Uterus (tissue), 4 donors: ENCODE measurements around the gene SELENOS. TPM values are rescaled to one million over a fixed set of nuclear protein-coding genes. Genes with fewer than 3 reads are reported as not detected.

Experiments used
- DNase-seq, 2 donors: peaks; one replicate each; pipeline ENCODE4 v3.0.0-alpha.2; 2019 to 2020
- H3K27ac ChIP-seq, 2 donors: fragments of 200-600 bp; sonication (generic); 1 replicate in 1 of 2; 2 replicates in 1 of 2; pipeline ENCODE4 v1.5.1; 2016 to 2018
- H3K27me3 ChIP-seq, 2 donors: fragments of 200-600 bp; sonication (generic); one replicate each; pipeline ENCODE4 v1.5.1; 2018 to 2019; ENCODE audit warnings: control low read depth in 1 of 2
- H3K36me3 ChIP-seq, 2 donors: fragments of 200-600 bp; sonication (generic); one replicate each; pipeline ENCODE4 v1.5.1; 2019; ENCODE audit warnings: control low read depth in 1 of 2
- H3K4me1 ChIP-seq, 2 donors: fragments of 200-600 bp; sonication (generic); one replicate each; pipeline ENCODE4 v1.5.1; 2018 to 2019; ENCODE audit warnings: control low read depth in 1 of 2
- H3K4me3 ChIP-seq, 2 donors: fragments of 200-600 bp; sonication (generic); 1 replicate in 1 of 2; 2 replicates in 1 of 2; pipeline ENCODE4 v1.5.1; 2018 to 2019; ENCODE audit warnings: mild to moderate bottlenecking in 1 of 2
- H3K9me3 ChIP-seq, 2 donors: fragments of 200-600 bp; sonication (generic); one replicate each; pipeline ENCODE4 v1.5.1; 2019; ENCODE audit warnings: control low read depth in 1 of 2
- POLR2A ChIP-seq, 2 donors: fragments of 450-650 bp; IDR thresholded peaks; one replicate each; pipeline ENCODE4 v1.6.1; 2016; ENCODE audit warnings: antibody characterized with exemption in 2 of 2, mild to moderate bottlenecking in 1 of 2, moderate library complexity in 1 of 2
- intact Hi-C: fragments of 100-400 bp; cut with DNase I; formaldehyde crosslinking; loops from one replicate; pipeline ENCODE4 v1.15.1; 2023; ENCODE audit warnings: low total_unique reads
- total RNA-seq, 4 donors: library from RNA; depleted of rRNA in 3 of 4; stranded (reverse); fragments of >200 nt in 3 of 4; gene quantifications; one replicate each; pipeline versions ENCODE4 v1.1.0 to v1.2.4, GENCODE V29; 2014 to 2023
- TF ChIP-seq, protein P1 (sequence below), 4 experiments: fragments of 200-600 bp in 2 of 4; fragments of 450-650 bp in 2 of 4; sonication (generic) in 2 of 4; IDR thresholded peaks; one replicate each; pipeline ENCODE4 v1.5.1; 2016 to 2019; ENCODE audit warnings: antibody characterized with exemption in 4 of 4, mild to moderate bottlenecking in 2 of 4, moderate library complexity in 1 of 4
- donor health status: DM: yes; HTN: yes; CAD: no.

Gene SELENOS
- total RNA-seq, 4 donors from 2014 or later: 36.9 to 90.0 (median 56.3) TPM

DNA sequence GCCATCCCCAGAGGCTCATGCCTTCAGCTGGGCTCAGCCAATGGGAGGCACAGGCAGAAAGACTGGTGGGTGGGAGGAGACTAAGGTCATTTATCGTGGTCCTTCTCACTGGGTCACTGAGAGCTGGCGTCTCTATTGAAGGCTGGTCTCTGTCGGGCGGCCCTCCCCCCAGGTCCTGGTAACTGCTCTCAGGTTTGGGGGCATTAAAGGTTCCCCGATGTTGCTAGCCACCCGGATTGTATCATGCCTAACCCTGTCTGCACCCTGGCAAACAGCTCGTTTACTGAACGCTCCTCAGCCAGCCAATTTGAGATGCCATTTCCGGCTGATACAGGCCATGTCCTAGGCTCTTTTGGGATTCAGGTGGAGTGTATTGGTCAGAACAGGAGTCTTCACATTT, 10.5 kb downstream of the SELENOS start:
- no peaks in the 10 kb centered on the region for H3K9me3 ChIP-seq
- intact Hi-C loops: no loop called here
- H3K4me1 ChIP-seq: no peaks in the 10 kb centered on the region
- H3K4me3 ChIP-seq: no peak overlapping the region
- DNase-seq: no peak
- TF ChIP-seq, protein P1, sequence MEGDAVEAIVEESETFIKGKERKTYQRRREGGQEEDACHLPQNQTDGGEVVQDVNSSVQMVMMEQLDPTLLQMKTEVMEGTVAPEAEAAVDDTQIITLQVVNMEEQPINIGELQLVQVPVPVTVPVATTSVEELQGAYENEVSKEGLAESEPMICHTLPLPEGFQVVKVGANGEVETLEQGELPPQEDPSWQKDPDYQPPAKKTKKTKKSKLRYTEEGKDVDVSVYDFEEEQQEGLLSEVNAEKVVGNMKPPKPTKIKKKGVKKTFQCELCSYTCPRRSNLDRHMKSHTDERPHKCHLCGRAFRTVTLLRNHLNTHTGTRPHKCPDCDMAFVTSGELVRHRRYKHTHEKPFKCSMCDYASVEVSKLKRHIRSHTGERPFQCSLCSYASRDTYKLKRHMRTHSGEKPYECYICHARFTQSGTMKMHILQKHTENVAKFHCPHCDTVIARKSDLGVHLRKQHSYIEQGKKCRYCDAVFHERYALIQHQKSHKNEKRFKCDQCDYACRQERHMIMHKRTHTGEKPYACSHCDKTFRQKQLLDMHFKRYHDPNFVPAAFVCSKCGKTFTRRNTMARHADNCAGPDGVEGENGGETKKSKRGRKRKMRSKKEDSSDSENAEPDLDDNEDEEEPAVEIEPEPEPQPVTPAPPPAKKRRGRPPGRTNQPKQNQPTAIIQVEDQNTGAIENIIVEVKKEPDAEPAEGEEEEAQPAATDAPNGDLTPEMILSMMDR (IDR thresholded peaks at IDR 0.05): no peak
- TF ChIP-seq POLR2A (IDR thresholded peaks at IDR 0.05): no peak
- H3K27me3 ChIP-seq: no peaks in the 10 kb centered on the region
- no peaks in the 10 kb centered on the region for H3K36me3 ChIP-seq
- peak overlapping the region; percentile 65 to 67 for H3K27ac ChIP-seq

DNA sequence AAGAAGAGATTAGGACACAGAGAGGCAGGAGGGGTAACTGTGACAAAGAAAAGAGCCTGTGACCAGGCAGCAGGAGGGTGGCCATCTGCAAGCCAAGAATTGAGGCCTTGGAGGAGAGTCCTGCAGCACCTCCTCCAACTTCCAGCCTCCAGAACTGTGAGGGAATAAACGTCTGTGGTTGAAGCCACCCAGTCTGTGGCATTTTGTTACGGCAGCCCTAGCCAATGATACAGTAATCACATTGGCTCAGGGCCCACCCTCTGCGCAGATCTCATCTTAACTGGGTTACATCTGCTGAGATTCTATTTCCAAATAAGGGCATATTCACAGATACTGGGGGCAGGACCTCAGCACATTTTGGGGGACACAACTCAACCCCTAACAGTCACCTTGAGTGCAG, 11.3 kb downstream of the SELENOS start:
- peak overlapping the region; percentile 65 to 67 for H3K27ac ChIP-seq
- TF ChIP-seq, protein P1 (IDR thresholded peaks at IDR 0.05): no peak

DNA sequence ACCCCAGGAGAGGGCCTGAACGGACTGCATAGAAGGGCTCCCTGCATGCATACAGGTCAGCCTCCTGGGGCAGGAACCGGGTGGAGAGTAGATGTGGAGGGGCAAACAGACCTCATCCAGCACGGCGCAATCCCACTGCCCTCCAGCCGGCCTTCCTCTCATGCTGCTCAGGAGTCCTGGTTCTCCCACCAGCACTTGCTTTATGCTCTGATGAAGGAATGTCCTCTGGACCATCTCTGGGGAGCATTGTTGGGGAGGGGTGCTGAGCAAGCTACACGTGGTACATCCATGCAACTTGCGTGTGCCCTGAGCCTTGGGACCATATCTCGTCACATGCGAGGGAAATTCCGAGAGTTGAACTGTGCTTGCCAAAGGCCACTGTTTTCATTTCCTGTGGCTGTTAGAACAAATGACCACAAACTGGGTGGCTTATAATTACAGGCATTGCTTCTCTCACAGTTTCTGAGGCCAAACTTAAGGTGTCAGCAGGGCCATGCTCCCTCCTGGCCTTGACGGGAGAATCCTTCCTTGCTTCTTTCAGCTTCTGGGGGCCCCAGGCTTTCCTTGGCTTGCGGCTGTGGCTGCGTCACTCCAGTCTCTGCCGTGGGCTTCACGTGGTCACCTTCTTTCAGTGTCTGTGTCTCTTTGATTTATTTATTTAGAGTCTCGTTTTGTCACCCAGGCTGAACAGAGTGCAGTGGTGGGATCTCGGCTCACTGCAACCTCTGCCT, 12.2 kb downstream of the SELENOS start:
- no peak for TF ChIP-seq POLR2A (IDR thresholded peaks at IDR 0.05)
- TF ChIP-seq, protein P1 (IDR thresholded peaks at IDR 0.05): no peak

More for the DNA sequence above, 11.3 kb downstream of the SELENOS start:
- DNase-seq: no peak
- Histone ChIP-seq H3K36me3 (no peaks in the 10 kb centered on the region), H3K27me3 (no peaks in the 10 kb centered on the region), H3K9me3 (no peaks in the 10 kb centered on the region), H3K4me1 (no peaks in the 10 kb centered on the region), H3K4me3 (no peak overlapping the region)
- intact Hi-C loops: no loop called here

DNA sequence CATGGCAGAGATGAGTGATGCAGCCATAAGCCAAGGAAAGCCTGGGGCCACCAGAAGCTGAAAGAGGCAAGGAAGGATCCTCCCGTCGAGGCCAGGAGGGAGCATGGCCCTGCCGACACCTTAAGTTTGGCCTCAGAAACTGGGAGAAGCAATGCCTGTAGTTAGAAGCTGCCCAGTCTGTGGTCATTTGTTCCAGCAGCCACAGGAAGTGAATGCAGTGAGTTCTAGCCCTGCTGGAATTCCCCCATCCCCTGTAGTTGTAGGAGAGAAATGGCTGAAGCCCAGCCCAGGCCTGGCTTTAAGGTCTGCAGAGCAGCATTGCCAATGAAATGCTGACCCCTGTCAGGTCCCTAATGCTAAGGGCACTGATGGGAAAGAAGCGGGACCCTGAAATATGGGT, 13.3 kb downstream of the SELENOS start:
- Histone ChIP-seq H3K4me3 (no peak overlapping the region), H3K27me3 (no peaks in the 10 kb centered on the region), H3K9me3 (no peaks in the 10 kb centered on the region), H3K27ac (no peak overlapping the region), H3K4me1 (no peaks in the 10 kb centered on the region), H3K36me3 (no peaks in the 10 kb centered on the region)
- intact Hi-C loops: loop anchor here (5.0 kb wide), 1 partner anchor 177 kb away; no protein-coding TSS in a partner anchor
- TF ChIP-seq, protein P1 (IDR thresholded peaks at IDR 0.05): no peak
- TF ChIP-seq POLR2A (IDR thresholded peaks at IDR 0.05): no peak
- no peak for DNase-seq

More for the DNA sequence above, 12.2 kb downstream of the SELENOS start:
- Histone ChIP-seq H3K36me3 (no peaks in the 10 kb centered on the region), H3K4me3 (no peak overlapping the region), H3K4me1 (no peaks in the 10 kb centered on the region), H3K9me3 (no peaks in the 10 kb centered on the region), H3K27me3 (no peaks in the 10 kb centered on the region), H3K27ac (no peak overlapping the region)
- no peak for DNase-seq
- intact Hi-C loops: loop anchor here (5.0 kb wide), 1 partner anchor 178 kb away; no protein-coding TSS in a partner anchor

DNA sequence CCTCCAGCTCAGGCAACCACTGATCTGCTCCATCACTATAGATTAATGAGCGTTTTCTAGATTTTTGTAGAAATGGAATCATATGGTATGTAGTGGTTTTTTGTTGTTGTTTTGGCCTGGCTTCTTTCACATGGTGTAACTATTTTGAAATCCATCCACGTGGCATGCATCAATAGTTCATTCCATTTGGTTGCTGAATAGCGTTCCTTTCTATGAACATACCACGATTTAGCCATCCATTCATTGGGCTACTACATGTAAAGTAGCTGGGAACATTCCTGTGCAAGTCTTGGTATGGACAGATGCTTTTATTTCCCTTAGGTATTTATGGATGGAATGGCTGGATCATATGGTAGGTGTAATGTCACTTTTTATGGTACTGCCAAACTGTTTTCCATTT, 14.7 kb downstream of the SELENOS start:
- Histone ChIP-seq H3K9me3 (no peaks in the 10 kb centered on the region), H3K27ac (no peak overlapping the region), H3K27me3 (no peaks in the 10 kb centered on the region), H3K36me3 (no peaks in the 10 kb centered on the region), H3K4me3 (no peak overlapping the region), H3K4me1 (no peaks in the 10 kb centered on the region)
- no peak for TF ChIP-seq POLR2A (IDR thresholded peaks at IDR 0.05)
- TF ChIP-seq, protein P1 (IDR thresholded peaks at IDR 0.05): no peak
- no peak for DNase-seq
- intact Hi-C loops: loop anchor here (5.0 kb wide), 1 partner anchor 175 kb away; no protein-coding TSS in a partner anchor
